Mammary epithelial cell (primary cell): ENCODE data around the gene IL34.

ENCODE experiments used
- CTCF ChIP-seq, 2 donors: IDR thresholded peaks in 1 of 2; conservative IDR thresholded peaks in 1 of 2; 2 replicates each; pipeline ENCODE4 v1.5.1; 2011 to 2012; ENCODE audit warnings: inconsistent platforms in 2 of 2, low read length in 2 of 2, mild to moderate bottlenecking in 2 of 2, control low read depth in 1 of 2, low read depth in 1 of 2; ENCODE audit not compliant: insufficient read depth in 1 of 2; ENCODE audit errors: extremely low read depth in 1 of 2
- EZH2 ChIP-seq: IDR thresholded peaks from 2 replicates; pipeline ENCODE4 v1.6.1; 2012; ENCODE audit warnings: low read length, inconsistent platforms, borderline replicate concordance

DNA sequence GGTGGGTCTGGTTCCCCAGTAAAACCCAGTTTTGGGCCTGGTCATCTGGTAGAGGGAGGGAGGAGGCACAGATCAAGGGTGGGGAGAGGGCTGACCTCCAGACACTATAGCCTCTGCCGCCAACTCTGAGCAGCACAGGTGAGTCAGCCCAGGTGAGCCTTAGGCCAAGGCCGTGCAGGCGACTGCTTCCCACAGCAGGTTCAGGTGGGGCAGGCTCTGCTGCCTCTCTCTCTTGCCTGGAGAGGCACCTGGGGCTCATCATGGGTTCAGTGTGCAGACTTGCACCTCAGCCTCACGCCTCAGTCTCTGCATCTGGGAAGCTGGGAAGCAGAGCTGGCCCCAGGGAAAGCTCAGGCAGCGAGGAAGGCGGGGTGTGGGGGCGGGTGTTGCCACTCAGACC lies 37.8 kb upstream of the IL34 start:
- TF ChIP-seq CTCF (conservative IDR thresholded peaks at IDR 0.05 in 1 of 2, IDR thresholded peaks at IDR 0.05 in 1 of 2; ENCODE audit: extremely low read depth in 1 of 2, insufficient read depth in 1 of 2, low read depth in 1 of 2, low read length in 2 of 2), result no peak
- TF ChIP-seq EZH2, result no peak
